DMS 273 treated with DMSO at 0.1 percent for 48 hours (cell line): ENCODE measurements around the gene CPPED1.
A peak's percentile ranks its signal among the peaks of the same experiment; 100 is the strongest.
"Not testable (repeated sequence)": the region's sequence is repeated elsewhere in the genome, so short reads cannot be mapped to it uniquely, and the experiment has no call there.

Experiments
- DNase-seq: peaks from one replicate; lab custom pipeline; 2025; lab: John Stamatoyannopoulos, UW

Gene CPPED1

GRCh38 chr16:12803203-12804093, at the start of gene CPPED1:
Gene CPPED1 (minus strand): TSS chr16:12803887. CDS start chr16:12803776, 111 bp downstream.
- peak; percentile 81 for DNase-seq

GRCh38 chr16:12850186-12850585, 46.5 kb upstream of the CPPED1 start:
- DNase-seq: no peak

- DNase-seq: no peak
Measured at GRCh38 chr16:12846592-12846991, 42.9 kb upstream of the CPPED1 start.

- no peak for DNase-seq
Measured at GRCh38 chr16:12845282-12845681, 41.6 kb upstream of the CPPED1 start.

- no peak for DNase-seq
Measured at GRCh38 chr16:12837756-12838155, 34.1 kb upstream of the CPPED1 start.

GRCh38 chr16:12837291-12837690, 33.6 kb upstream of the CPPED1 start:
- no peak for DNase-seq

GRCh38 chr16:12833926-12834325, 30.2 kb upstream of the CPPED1 start:
- no peak for DNase-seq

GRCh38 chr16:12829096-12829888, 25.6 kb upstream of the CPPED1 start:
- no peak for DNase-seq

- DNase-seq: no peak
Measured at GRCh38 chr16:12828206-12828605, 24.5 kb upstream of the CPPED1 start.

- no peak for DNase-seq
Measured at GRCh38 chr16:12826559-12826958, 22.9 kb upstream of the CPPED1 start.

GRCh38 chr16:12819126-12820117, 15.7 kb upstream of the CPPED1 start:
- DNase-seq: peak; percentile 20

- DNase-seq: no peak
Measured at GRCh38 chr16:12818326-12818725, 14.6 kb upstream of the CPPED1 start.

GRCh38 chr16:12816791-12817214, 13.1 kb upstream of the CPPED1 start:
- DNase-seq: not testable (repeated sequence)

GRCh38 chr16:12815361-12815760, 11.7 kb upstream of the CPPED1 start:
- no peak for DNase-seq

- DNase-seq: not testable (repeated sequence)
Measured at GRCh38 chr16:12813734-12814133, 10.0 kb upstream of the CPPED1 start.

GRCh38 chr16:12813321-12813720, 9.6 kb upstream of the CPPED1 start:
- DNase-seq: not testable (repeated sequence)

GRCh38 chr16:12811441-12812383, 8.0 kb upstream of the CPPED1 start:
- no peak for DNase-seq

- no peak for DNase-seq
Measured at GRCh38 chr16:12805066-12805465, 1.4 kb upstream of the CPPED1 start.

GRCh38 chr16:12804395-12804794, 708 bp upstream of the CPPED1 start:
- DNase-seq: no peak

- no peak for DNase-seq
Measured at GRCh38 chr16:12802661-12803060, 1.0 kb downstream of the CPPED1 start.

GRCh38 chr16:12802048-12802447, 1.6 kb downstream of the CPPED1 start:
- no peak for DNase-seq
